ENCODE results near the gene SNAI3. TPM values are rescaled to one million over a fixed set of nuclear protein-coding genes. Genes with fewer than 3 reads are reported as not detected.

The SNAI3 gene
- total RNA-seq, 1 experiment from 2014 or later: 2.2 TPM

- no peak for TF ChIP-seq FOSL1 (IDR thresholded peaks at IDR 0.05; ENCODE audit: low read depth)
Measured at GRCh38 chr16:88687676-88688012, 1.3 kb upstream of the SNAI3 start (continued).

- POLR2A ChIA-PET: no interaction called here
Measured at GRCh38 chr16:88687254-88687576, 908 bp upstream of the SNAI3 start.

DNA sequence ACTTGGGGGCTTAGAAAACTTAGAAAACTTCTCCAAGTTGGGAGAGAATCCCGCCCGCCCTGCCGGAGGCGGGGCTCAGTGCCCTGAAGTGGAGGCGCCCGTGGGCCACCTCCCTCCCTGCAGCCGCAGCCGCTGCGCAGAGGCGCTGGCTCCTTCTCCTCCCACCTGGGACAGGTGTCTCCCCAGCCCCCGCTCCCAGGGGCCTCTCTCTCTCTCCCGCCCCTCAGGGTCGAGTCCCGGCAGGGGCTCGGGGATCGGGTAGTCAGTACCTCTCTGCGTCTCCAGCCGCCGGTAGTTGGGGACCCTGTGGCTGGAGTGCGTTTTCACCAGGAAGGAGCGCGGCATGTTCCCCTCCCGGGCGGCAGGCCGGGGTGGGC, 257 bp downstream of the SNAI3 start:
- Histone ChIP-seq H3K36me3 (ENCODE audit: control insufficient read depth in 1 of 2, insufficient read depth in 2 of 2, low read length in 2 of 2) (no peaks in the 10 kb centered on the region), H3K27ac (ENCODE audit: low read depth, low read length) (peak overlapping the region; percentile 21; the same call in 1 of the 2 replicates), H3K9me3 (ENCODE audit: control insufficient read depth in 1 of 2, insufficient read depth in 1 of 2, low read depth in 1 of 2, low read length in 2 of 2) (no peaks in the 10 kb centered on the region), H4K20me1 (ENCODE audit: insufficient read depth) (no peaks in the 10 kb centered on the region), H2AFZ (ENCODE audit: low read depth, low read length, poor library complexity, severe bottlenecking) (peak overlapping the region; percentile 96), H3K27me3 (ENCODE audit: insufficient read depth, low read length) (no peaks in the 10 kb centered on the region), H3K4me2 (ENCODE audit: low read length) (peak overlapping the region; percentile 100), H3K79me2 (ENCODE audit: insufficient read depth, low read length) (no peaks in the 10 kb centered on the region), H3K9ac (ENCODE audit: low read length) (peak overlapping the region; percentile 62), H3K9me2 (ENCODE audit: insufficient read depth) (no peaks in the 10 kb centered on the region), H3K4me3 (replicated peaks in 1 of 2; ENCODE audit: low read depth in 1 of 2, low read length in 2 of 2) (peak overlapping the region; percentile 68 to 83), H3K4me1 (ENCODE audit: control insufficient read depth in 1 of 2, insufficient read depth in 2 of 2, low read length in 2 of 2) (peaks cover 25 to 38% of the 10 kb centered on the region in 2 experiments)
- ATAC-seq (peak; percentile 67), DNase-seq (ENCODE audit: low read depth, low spot score) (no peak)
- BruUV-seq (replicated peaks): no TSS peak
- RAD21 ChIA-PET (ENCODE audit: low non-redundant PET in 1 of 2, low total read pairs in 2 of 2, uncharacterized antibody in 2 of 2, unreplicated experiment in 2 of 2): no interaction called here
- CTCF ChIA-PET: no interaction called here
- POLR2A ChIA-PET: no interaction called here
- intact Hi-C loops (cut with micrococcal nuclease): no loop called here
- TF ChIP-seq, protein P1, sequence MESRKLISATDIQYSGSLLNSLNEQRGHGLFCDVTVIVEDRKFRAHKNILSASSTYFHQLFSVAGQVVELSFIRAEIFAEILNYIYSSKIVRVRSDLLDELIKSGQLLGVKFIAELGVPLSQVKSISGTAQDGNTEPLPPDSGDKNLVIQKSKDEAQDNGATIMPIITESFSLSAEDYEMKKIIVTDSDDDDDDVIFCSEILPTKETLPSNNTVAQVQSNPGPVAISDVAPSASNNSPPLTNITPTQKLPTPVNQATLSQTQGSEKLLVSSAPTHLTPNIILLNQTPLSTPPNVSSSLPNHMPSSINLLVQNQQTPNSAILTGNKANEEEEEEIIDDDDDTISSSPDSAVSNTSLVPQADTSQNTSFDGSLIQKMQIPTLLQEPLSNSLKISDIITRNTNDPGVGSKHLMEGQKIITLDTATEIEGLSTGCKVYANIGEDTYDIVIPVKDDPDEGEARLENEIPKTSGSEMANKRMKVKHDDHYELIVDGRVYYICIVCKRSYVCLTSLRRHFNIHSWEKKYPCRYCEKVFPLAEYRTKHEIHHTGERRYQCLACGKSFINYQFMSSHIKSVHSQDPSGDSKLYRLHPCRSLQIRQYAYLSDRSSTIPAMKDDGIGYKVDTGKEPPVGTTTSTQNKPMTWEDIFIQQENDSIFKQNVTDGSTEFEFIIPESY (IDR thresholded peaks at IDR 0.05; ENCODE audit: extremely low read depth, insufficient replicate concordance, low read length): no peak
- TF ChIP-seq POLR2AphosphoS5 (IDR thresholded peaks at IDR 0.05; ENCODE audit: low read depth, low read length): no peak
- no peak for TF ChIP-seq ZNF274 (IDR thresholded peaks at IDR 0.05; ENCODE audit: low read depth, low read length)
- no peak for TF ChIP-seq EZH2 (IDR thresholded peaks at IDR 0.05)
- no peak for TF ChIP-seq POLR2A (IDR thresholded peaks at IDR 0.05; ENCODE audit: borderline replicate concordance, extremely low read depth, insufficient read depth, insufficient read length)
- no peak for TF ChIP-seq SIN3A (IDR thresholded peaks at IDR 0.05; ENCODE audit: low read depth)
- TF ChIP-seq, protein P2, sequence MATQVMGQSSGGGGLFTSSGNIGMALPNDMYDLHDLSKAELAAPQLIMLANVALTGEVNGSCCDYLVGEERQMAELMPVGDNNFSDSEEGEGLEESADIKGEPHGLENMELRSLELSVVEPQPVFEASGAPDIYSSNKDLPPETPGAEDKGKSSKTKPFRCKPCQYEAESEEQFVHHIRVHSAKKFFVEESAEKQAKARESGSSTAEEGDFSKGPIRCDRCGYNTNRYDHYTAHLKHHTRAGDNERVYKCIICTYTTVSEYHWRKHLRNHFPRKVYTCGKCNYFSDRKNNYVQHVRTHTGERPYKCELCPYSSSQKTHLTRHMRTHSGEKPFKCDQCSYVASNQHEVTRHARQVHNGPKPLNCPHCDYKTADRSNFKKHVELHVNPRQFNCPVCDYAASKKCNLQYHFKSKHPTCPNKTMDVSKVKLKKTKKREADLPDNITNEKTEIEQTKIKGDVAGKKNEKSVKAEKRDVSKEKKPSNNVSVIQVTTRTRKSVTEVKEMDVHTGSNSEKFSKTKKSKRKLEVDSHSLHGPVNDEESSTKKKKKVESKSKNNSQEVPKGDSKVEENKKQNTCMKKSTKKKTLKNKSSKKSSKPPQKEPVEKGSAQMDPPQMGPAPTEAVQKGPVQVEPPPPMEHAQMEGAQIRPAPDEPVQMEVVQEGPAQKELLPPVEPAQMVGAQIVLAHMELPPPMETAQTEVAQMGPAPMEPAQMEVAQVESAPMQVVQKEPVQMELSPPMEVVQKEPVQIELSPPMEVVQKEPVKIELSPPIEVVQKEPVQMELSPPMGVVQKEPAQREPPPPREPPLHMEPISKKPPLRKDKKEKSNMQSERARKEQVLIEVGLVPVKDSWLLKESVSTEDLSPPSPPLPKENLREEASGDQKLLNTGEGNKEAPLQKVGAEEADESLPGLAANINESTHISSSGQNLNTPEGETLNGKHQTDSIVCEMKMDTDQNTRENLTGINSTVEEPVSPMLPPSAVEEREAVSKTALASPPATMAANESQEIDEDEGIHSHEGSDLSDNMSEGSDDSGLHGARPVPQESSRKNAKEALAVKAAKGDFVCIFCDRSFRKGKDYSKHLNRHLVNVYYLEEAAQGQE (IDR thresholded peaks at IDR 0.05; ENCODE audit: low read depth): no peak

More at GRCh38 chr16:88687254-88687576, 908 bp upstream of the SNAI3 start:
- no peaks in the 10 kb centered on the region for H3K27me3 ChIP-seq (ENCODE audit: insufficient read depth, low read length)
- peaks cover 25 to 38% of the 10 kb centered on the region in 2 experiments for H3K4me1 ChIP-seq (ENCODE audit: control insufficient read depth in 1 of 2, insufficient read depth in 2 of 2, low read length in 2 of 2)
- ChIA-PET RAD21 (ENCODE audit: low non-redundant PET in 1 of 2, low total read pairs in 2 of 2, uncharacterized antibody in 2 of 2, unreplicated experiment in 2 of 2) (no interaction called here), CTCF (interaction anchor here (0.6 to 1.6 kb wide), 3 partner anchors 14 to 99 kb away, joined by 3 to 5 read pairs (median 3); no protein-coding TSS in a partner anchor)
- no peaks in the 10 kb centered on the region for H3K9me3 ChIP-seq (ENCODE audit: control insufficient read depth in 1 of 2, insufficient read depth in 1 of 2, low read depth in 1 of 2, low read length in 2 of 2)
- intact Hi-C loops (cut with micrococcal nuclease): no loop called here
- H3K79me2 ChIP-seq (ENCODE audit: insufficient read depth, low read length): no peaks in the 10 kb centered on the region
- TF ChIP-seq ELF1 (IDR thresholded peaks at IDR 0.05; ENCODE audit: borderline replicate concordance, low read depth) (no peak), POLR2A (IDR thresholded peaks at IDR 0.05; ENCODE audit: borderline replicate concordance, extremely low read depth, insufficient read depth, insufficient read length) (no peak), TCF7L2 (IDR thresholded peaks at IDR 0.05; ENCODE audit: borderline replicate concordance, extremely low read depth, insufficient read depth, insufficient read length) (no peak), SIN3A (IDR thresholded peaks at IDR 0.05; ENCODE audit: low read depth) (no peak), CBX3 (IDR thresholded peaks at IDR 0.05; ENCODE audit: low read depth) (no peak), ZNF274 (IDR thresholded peaks at IDR 0.05; ENCODE audit: low read depth, low read length) (no peak), CEBPB (IDR thresholded peaks at IDR 0.05; ENCODE audit: low read depth) (no peak)
- H3K4me2 ChIP-seq (ENCODE audit: low read length): no peak overlapping the region
- no peak overlapping the region for H3K4me3 ChIP-seq (replicated peaks in 1 of 2; ENCODE audit: low read depth in 1 of 2, low read length in 2 of 2)
- H3K9ac ChIP-seq (ENCODE audit: low read length): no peak overlapping the region
- H3K36me3 ChIP-seq (ENCODE audit: control insufficient read depth in 1 of 2, insufficient read depth in 2 of 2, low read length in 2 of 2): no peaks in the 10 kb centered on the region
- H3K9me2 ChIP-seq (ENCODE audit: insufficient read depth): no peaks in the 10 kb centered on the region
- DNase-seq (ENCODE audit: low read depth, low spot score) (no peak), ATAC-seq (no peak)
- H3K27ac ChIP-seq (ENCODE audit: low read depth, low read length): no peak overlapping the region
- BruUV-seq (replicated peaks): no TSS peak
- no peak overlapping the region for H2AFZ ChIP-seq (ENCODE audit: low read depth, low read length, poor library complexity, severe bottlenecking)
- H4K20me1 ChIP-seq (ENCODE audit: insufficient read depth): no peaks in the 10 kb centered on the region
